ENCODE data around the gene ISLR.

ISLR gene

GRCh38 chr15:74180881-74181602 lies 7.5 kb downstream of the ISLR start:
- H3K27me3 ChIP-seq, result no peaks in the 10 kb centered on the region
- intact Hi-C loops (cut with DNase I; ENCODE audit: low total_unique reads), result no loop called here

GRCh38 chr15:74182131-74182530 lies 8.6 kb downstream of the ISLR start:
- no peak overlapping the region for H3K4me3 ChIP-seq
- DNase-seq, result no peak
- no peak for TF ChIP-seq CTCF (IDR thresholded peaks at IDR 0.05)
- no peak overlapping the region for H3K27ac ChIP-seq
- intact Hi-C loops (cut with DNase I; ENCODE audit: low total_unique reads), result no loop called here
- H3K27me3 ChIP-seq, result no peaks in the 10 kb centered on the region
- no peaks in the 10 kb centered on the region for H3K9me3 ChIP-seq
- H3K4me1 ChIP-seq, result peaks cover 9 to 39% (median 36%) of the 10 kb centered on the region in 4 donors
- no peaks in the 10 kb centered on the region for H3K36me3 ChIP-seq

More at GRCh38 chr15:74180881-74181602, 7.5 kb downstream of the ISLR start:
- no peak overlapping the region for H3K27ac ChIP-seq
- no peak for DNase-seq
- peaks cover 9 to 50% (median 47%) of the 10 kb centered on the region in 4 donors for H3K4me1 ChIP-seq
- TF ChIP-seq CTCF (IDR thresholded peaks at IDR 0.05), result no peak
- H3K4me3 ChIP-seq, result no peak overlapping the region
- peaks cover 0 to 6% (median 0%) of the 10 kb centered on the region in 3 donors for H3K36me3 ChIP-seq
- no peaks in the 10 kb centered on the region for H3K9me3 ChIP-seq

GRCh38 chr15:74184582-74185091 lies 11.1 kb downstream of the ISLR start:
- Histone ChIP-seq H3K36me3 (no peaks in the 10 kb centered on the region), H3K27me3 (no peaks in the 10 kb centered on the region), H3K27ac (no peak overlapping the region), H3K4me3 (no peak overlapping the region), H3K9me3 (no peaks in the 10 kb centered on the region), H3K4me1 (peaks cover 5 to 15% (median 12%) of the 10 kb centered on the region in 4 donors)
- DNase-seq, result no peak
- no peak for TF ChIP-seq CTCF (IDR thresholded peaks at IDR 0.05)
- intact Hi-C loops (cut with DNase I; ENCODE audit: low total_unique reads), result no loop called here

- H3K4me3 ChIP-seq, result no peak overlapping the region
- H3K36me3 ChIP-seq, result no peaks in the 10 kb centered on the region
- no peak overlapping the region for H3K27ac ChIP-seq
- H3K4me1 ChIP-seq, result peaks cover 0 to 3% (median under 1%) of the 10 kb centered on the region in 4 donors
- H3K27me3 ChIP-seq, result no peaks in the 10 kb centered on the region
- no peak for DNase-seq
- no peak for TF ChIP-seq CTCF (IDR thresholded peaks at IDR 0.05)
- intact Hi-C loops (cut with DNase I; ENCODE audit: low total_unique reads), result no loop called here
- no peaks in the 10 kb centered on the region for H3K9me3 ChIP-seq
Measured at GRCh38 chr15:74185710-74186348, 12.3 kb downstream of the ISLR start.

GRCh38 chr15:74188216-74188615 lies 14.7 kb downstream of the ISLR start:
- Histone ChIP-seq H3K9me3 (no peaks in the 10 kb centered on the region), H3K27me3 (no peaks in the 10 kb centered on the region), H3K27ac (no peak overlapping the region), H3K36me3 (no peaks in the 10 kb centered on the region), H3K4me1 (no peaks in the 10 kb centered on the region), H3K4me3 (no peak overlapping the region)
- intact Hi-C loops (cut with DNase I; ENCODE audit: low total_unique reads), result no loop called here
- no peak for DNase-seq
- no peak for TF ChIP-seq CTCF (IDR thresholded peaks at IDR 0.05)
